HG02870 (cell line): ENCODE data around the gene MAFF.
"Not testable (repeated sequence)": the region's sequence is repeated elsewhere in the genome, so short reads cannot be mapped to it uniquely, and the experiment has no call there.

Experiments used
- ATAC-seq: cut with Tn5 transposase; IDR thresholded peaks from one replicate; pipeline ENCODE4 v1.9.1; 2021; ENCODE audit warnings: mild to moderate bottlenecking, moderate library complexity; ENCODE audit not compliant: unreplicated experiment

MAFF gene

DNA sequence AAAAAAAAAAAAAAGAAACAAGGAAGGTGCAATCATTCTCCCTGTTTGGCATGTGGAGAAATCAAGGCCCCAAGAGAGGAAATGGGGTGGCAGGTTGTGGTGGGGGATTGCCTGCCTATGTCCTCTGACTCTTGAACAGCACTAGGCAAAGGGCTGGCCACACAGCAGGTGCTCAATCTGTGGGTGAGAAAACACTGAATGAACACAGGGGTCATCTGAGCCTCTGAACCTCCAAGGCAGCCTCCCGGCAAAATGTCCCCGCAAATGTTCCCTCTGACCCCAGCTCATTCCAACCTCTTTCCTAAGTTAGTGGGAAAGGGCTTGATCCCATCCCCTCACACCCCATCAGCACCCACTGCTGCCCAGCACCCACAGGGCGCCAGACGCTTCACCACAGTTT is 24.8 kb upstream of the MAFF start:
- no peak for ATAC-seq

DNA sequence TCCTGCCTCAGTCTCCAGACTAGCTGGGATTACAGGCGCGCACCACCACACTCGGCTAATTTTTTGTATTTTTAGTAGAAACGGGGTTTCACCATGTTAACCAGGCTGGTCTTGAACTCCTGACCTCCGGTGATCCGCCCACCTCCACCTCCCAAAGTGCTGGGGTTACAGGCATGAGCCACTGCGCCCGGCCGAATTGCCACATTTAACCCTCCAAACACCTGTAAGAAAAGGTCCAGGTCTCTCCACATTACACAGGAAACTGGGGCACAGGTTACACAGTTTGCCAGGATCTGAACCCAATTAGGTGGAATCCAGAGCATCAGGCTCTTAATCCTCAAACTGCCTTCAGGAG is 24.2 kb upstream of the MAFF start:
- not testable (repeated sequence) for ATAC-seq

DNA sequence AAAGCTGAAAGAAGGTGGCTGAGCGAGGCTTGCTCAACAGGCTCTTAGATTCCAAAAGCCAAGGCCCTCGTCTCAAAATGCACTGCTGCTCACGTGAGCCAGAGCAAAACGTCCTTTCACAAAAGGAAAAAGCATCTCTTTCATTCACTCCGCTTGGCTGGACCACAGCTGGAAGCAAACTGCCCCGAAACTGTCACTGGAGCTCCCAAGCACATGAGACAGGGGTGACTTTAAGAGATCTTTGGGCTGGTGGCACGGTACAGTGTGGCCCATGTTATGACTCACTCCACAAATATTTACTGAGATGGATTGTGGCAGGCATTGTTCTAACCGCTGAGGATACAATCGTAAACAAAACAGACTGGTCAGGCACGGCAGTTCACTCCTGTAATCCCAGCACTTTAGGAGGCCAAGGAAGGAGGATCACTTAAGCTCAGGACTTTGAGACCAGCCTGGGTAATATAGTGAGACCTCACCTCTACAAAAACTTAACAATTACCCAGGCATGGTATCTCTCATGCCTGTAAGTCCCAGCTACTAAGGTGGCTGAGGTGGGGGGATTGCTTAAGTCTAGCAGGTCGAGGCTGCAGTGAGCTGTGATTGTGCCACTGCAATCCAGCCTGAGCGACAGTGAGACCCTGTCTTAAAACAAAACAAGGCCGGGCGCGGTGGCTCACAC is 23.7 kb upstream of the MAFF start:
- ATAC-seq = no peak

DNA sequence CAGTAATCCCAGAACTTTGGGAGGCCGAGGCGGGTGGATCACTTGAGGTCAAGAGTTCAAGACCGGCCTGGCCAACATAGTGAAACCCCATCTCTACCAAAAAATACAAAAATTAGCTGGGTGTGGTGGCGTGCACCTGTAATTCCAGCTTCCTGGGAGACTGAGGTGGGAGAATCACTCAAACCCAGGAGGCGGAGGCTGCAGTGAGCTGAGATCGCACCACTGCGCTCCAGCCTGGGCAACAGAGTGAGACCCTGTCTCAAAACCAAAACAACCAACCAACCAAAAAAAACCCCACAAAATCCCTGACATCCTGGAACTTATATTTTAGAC is 23.2 kb upstream of the MAFF start:
- not testable (repeated sequence) for ATAC-seq

- ATAC-seq = no peak
Measured at GRCh38 chr22:38180841-38181452, 20.8 kb upstream of the MAFF start.

DNA sequence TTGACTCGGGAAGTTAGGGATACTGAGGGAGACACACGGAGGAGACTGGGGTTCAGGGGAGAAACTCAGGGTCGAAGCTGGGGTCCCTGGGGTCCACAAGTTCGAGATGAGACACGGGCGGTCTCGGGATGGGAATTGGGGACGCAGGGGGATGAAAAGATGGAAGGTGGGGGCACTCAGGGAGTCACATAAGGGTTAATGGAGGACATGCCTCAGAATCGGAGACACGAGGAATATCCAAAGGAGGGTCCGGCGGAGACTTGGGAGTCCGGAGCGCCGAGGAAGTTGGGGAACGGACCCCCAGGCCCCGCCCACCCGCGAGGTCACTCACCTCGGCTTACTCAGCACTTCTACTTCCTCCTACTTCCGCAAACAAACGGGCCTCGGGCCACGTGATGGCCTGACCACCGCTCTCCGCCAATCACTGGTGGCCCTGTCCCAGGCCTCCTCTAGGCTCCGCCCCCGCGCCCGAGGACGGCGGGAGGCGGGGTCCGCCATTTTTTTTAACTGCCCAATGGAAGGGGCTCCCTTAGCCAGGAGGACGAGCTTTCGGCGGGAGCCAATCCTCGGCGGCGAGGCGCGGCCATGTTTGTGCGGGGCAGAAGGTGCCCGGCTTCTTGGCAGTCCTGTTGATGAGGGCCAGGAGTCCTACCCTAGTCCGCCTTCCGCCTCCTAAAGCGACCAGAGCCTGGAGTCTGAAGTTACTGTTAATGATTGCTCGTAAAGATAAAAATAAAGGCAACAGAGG is 20.2 kb upstream of the MAFF start, which contains the start of gene PLA2G6:
PLA2G6 (minus strand) TSS at position 378 of the 748 bp plus-strand sequence. CDS start 12,404 bp downstream, outside the sequence.
- peak; percentile 82 for ATAC-seq

DNA sequence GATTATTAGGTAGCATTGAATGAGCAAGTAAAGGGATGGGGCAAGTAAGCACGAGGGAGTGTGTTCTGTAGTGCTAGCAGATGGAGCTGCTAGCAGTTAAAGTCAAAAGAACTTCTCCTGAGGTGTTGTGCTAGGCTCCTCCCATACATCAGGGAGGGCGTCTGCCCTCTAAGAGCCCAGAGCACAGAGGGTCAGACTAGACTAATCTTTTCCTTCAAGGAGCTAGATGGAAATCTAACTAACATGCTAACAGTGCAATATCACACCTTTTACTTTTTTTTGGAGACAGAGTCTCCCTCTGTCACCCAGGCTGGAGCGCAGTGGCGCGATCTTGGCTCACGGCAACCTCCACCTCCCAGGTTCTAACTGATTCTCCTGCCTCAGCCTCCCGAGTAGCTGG is 17.0 kb upstream of the MAFF start:
- no peak for ATAC-seq

GRCh38 chr22:38186429-38186828 is 15.4 kb upstream of the MAFF start:
- no peak for ATAC-seq

DNA sequence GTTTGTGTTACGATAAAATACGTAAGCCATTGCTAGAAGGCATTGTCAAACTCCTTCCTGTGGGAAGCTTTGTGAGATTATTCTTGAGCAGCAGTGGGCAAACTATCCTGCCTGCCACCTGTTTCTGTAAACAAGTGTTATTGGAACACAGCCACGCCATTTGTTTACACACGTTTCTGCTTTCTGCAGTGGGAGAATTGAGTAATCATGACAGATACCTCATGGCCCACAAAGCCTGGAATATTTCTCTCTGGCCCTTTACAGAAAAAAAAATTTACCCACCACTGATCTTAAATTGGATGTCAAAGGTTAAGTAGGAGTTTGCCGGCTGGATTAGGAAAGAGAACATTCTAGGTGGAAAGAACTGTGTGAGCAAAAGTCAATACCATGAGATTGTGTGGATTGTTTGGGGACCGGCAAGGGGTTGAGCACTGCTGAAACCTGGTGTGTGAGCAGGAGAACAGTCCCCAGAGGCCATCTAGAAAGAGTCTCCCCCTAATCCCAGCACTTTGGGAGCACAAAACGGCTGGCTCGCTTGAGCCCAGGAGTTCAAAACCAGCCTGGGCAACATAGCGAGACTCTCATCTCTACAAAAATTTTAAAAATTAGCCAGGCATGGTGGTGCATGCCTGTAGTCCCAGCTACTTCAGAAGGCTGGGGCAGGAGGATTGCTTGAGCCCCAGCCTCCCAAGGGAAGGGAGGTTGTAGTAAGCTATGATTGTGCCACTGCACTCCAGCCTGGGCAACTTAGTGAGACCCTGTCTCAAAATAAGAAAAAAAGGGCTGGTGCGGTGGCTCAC is 14.2 kb upstream of the MAFF start:
- no peak for ATAC-seq

GRCh38 chr22:38189104-38189503 is 12.7 kb upstream of the MAFF start:
- ATAC-seq = no peak

DNA sequence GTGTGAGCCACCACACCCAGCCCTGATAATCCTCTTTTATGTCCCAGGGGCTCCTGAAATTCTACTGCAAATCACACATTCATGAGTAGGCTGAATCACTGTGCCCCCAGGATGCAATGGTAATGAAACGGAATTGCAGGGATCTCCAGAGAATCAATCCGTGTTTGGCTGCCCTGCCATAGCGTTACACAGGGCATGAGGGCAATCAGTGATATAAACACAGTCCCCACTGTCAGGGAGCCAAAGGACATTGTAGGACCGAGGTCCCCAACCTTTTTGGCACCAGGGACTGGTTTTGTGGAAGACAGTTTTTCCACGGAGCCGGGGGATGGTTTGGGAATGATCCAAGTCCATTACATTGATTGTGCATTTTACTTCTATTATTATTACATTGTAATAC is 11.2 kb upstream of the MAFF start:
- no peak for ATAC-seq

DNA sequence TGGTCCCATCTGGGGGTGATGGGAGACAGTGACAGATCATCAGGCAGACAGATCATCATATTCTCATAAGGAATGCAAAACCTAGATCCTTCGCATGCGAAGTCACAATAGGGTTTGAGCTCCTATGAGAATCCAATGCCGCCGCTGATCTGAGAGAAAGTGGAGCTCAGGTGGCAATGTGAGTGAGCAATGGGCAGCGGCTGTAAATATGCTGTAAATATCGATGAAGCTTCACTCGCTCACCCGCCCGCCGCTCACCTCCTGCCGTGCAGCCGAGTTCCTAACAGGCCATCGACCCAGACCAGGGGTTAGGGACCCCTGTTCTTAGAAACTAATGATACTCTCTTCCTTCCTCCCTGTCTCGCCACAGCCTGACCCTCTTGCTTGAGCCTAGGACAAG is 10.7 kb upstream of the MAFF start:
- ATAC-seq = no peak

GRCh38 chr22:38191731-38192474 is 9.9 kb upstream of the MAFF start:
- ATAC-seq = no peak

- ATAC-seq = no peak
Measured at GRCh38 chr22:38192475-38192863, 9.3 kb upstream of the MAFF start.

DNA sequence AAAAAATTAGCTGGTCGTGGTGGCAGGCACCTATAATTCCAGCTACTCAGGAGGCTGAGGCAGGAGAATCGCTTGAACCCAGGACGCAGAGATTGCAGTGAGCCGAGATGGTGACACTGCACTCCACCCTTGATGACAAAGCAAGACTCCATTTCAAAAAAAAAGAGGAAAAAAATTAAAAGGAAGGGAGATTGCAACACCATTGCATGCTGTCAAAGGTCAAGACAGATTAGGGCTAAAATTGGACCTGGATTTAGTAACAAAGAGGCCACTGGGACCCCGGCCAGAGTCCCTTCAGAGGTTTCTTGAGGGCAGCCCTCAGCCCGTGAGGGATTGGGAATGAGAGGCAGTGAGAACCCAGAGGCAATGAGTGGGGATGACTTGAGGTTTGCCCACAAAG is 8.2 kb upstream of the MAFF start:
- ATAC-seq = no peak

- ATAC-seq = no peak
Measured at GRCh38 chr22:38196791-38197419, 4.9 kb upstream of the MAFF start.

DNA sequence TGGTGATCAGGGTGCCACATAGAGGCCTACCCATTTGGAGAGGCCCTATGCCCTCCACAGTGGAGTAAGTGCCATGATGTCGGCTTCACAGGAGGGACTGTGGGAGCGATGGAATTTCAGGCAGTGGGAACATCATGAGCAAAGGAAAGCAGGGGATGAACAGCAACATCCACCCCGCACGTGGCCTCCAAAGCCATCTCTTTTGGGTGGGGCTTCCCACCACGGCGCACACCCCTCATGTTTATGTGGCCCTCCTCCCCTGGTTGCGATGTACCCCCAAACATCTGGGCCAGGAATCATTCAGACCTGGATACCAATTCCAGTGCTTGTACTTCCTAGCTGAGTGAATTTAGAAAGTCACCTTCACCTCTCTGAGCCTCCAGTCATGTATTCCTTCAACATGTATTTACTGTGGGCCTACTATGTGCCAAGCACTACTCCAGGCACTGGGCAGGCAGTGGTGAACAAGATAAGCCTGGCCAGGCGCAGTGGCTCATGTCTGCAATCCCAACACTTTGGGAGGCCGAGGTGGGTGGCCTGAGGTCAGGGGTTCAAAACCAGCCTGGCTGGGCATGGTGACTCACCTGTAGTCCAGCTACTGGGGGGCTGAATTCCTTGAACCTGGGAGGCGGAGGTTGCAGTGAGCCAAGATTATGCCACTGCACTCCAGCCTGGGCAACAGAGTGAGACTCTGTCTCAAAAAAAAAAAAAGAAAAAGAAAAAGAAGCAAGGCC is 1.8 kb upstream of the MAFF start:
- ATAC-seq = no peak

DNA sequence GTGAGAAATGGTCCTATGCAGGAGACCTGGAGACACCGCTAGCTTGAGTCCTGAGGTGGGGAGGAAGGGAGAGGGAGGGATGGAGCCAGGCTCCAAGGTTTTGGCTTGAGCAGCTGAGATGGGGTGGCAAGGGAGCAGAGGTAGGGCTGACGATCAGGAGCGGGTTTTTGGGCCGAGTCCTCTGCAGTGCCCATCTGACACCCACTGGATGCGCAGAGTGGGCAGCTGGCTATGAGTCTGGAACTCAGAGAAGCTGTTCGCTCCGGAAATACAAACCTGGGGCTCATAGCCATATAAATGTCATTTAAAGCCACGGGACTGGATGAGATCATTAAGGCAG is 453 bp upstream of the MAFF start:
- no peak for ATAC-seq

GRCh38 chr22:38202437-38203089 is 769 bp downstream of the MAFF start:
- ATAC-seq = peak; percentile 7
